ENCODE results near the gene SETX. TPM values are rescaled to one million over a fixed set of nuclear protein-coding genes. Genes with fewer than 3 reads are reported as not detected.

Gene SETX
- total RNA-seq, 1 experiment from 2014 or later, result 44.3 TPM

DNA sequence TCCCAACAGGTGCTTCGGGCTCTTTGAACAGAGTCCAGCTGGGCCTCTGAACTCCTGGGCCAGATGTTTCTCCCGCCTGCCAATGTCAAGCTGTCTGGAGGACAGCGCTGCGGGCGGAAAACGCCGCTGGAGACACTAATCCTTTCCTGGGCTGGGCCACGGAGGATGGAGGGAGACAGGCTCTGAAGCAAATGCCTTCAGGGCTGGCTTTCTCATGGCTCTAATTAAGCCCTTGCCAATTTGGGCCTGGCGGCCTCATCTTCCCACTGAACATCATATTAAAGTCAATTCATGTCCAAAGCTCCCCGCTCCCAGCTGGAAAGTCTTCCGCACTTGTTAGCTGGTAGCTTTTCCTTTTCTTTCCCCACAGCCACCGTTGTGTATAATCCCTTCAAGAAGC is 120.3 kb downstream of the SETX start:
- H3K27me3 Mint-ChIP-seq (ENCODE audit: low read depth), result peaks cover 21% of the 10 kb centered on the region
- Histone ChIP-seq H3K23ac (ENCODE audit: insufficient read length, low read depth, low read length) (no peak overlapping the region), H2BK20ac (ENCODE audit: low read depth, low read length, poor library complexity, severe bottlenecking) (no peak overlapping the region), H3T11ph (ENCODE audit: low read length) (no peak overlapping the region), H3K79me1 (ENCODE audit: insufficient read depth, low read depth, low read length, poor library complexity, severe bottlenecking) (no peaks in the 10 kb centered on the region), H3K4me1 (ENCODE audit: insufficient read depth, low read length) (no peaks in the 10 kb centered on the region), H3K9ac (ENCODE audit: extremely low read depth, insufficient read length, low read length) (no peak overlapping the region), H3K79me2 (ENCODE audit: insufficient read depth, low read length) (no peaks in the 10 kb centered on the region), H2AK5ac (ENCODE audit: insufficient read length, low read length) (no peak overlapping the region), H4K20me1 (ENCODE audit: control insufficient read depth, insufficient read depth, insufficient read length) (no peaks in the 10 kb centered on the region), H2BK15ac (ENCODE audit: low read depth, low read length) (no peak overlapping the region), H3K14ac (ENCODE audit: insufficient read depth, low read length) (no peak overlapping the region), H3K4ac (ENCODE audit: low read depth, low read length) (no peak overlapping the region), H3K27me3 (ENCODE audit: insufficient read depth, low read length) (no peaks in the 10 kb centered on the region), H3K4me2 (ENCODE audit: insufficient read depth, insufficient read length, low read length) (no peak overlapping the region), H2BK5ac (ENCODE audit: insufficient read length, low read length) (no peak overlapping the region), H3K27ac (ENCODE audit: insufficient read length, low read depth, low read length) (no peak overlapping the region), H2AFZ (ENCODE audit: low read length) (no peak overlapping the region), H3K23me2 (ENCODE audit: insufficient read length, low read depth, low read length, poor library complexity, severe bottlenecking) (no peaks in the 10 kb centered on the region), H3K9me3 (ENCODE audit: control insufficient read depth, low read depth, low read length) (no peaks in the 10 kb centered on the region), H4K5ac (ENCODE audit: insufficient read length, low read depth, low read length) (no peak overlapping the region), H4K8ac (replicated peaks; ENCODE audit: insufficient read length, low read depth, low read length) (no peak overlapping the region), H3K18ac (ENCODE audit: insufficient read length, low read depth, low read length) (no peak overlapping the region), H2BK120ac (ENCODE audit: low read depth, low read length, poor library complexity, severe bottlenecking) (no peak overlapping the region), H3K56ac (ENCODE audit: insufficient read length, low read depth, low read length) (no peak overlapping the region), H2BK12ac (ENCODE audit: insufficient read length, low read depth, low read length) (no peak overlapping the region), H4K91ac (ENCODE audit: insufficient read length, low read depth, low read length) (no peak overlapping the region)
- TF ChIP-seq, protein P1, sequence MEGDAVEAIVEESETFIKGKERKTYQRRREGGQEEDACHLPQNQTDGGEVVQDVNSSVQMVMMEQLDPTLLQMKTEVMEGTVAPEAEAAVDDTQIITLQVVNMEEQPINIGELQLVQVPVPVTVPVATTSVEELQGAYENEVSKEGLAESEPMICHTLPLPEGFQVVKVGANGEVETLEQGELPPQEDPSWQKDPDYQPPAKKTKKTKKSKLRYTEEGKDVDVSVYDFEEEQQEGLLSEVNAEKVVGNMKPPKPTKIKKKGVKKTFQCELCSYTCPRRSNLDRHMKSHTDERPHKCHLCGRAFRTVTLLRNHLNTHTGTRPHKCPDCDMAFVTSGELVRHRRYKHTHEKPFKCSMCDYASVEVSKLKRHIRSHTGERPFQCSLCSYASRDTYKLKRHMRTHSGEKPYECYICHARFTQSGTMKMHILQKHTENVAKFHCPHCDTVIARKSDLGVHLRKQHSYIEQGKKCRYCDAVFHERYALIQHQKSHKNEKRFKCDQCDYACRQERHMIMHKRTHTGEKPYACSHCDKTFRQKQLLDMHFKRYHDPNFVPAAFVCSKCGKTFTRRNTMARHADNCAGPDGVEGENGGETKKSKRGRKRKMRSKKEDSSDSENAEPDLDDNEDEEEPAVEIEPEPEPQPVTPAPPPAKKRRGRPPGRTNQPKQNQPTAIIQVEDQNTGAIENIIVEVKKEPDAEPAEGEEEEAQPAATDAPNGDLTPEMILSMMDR (conservative IDR thresholded peaks at IDR 0.05), result no peak
- no CpG with 5 or more reads among the region's 12 CpGs for WGBS (ENCODE audit: extremely low coverage, insufficient read length, low lambda C conversion rate)
- DNase-seq, result peak; percentile 22
- H3K27ac Mint-ChIP-seq, result no peak overlapping the region
- peaks cover 0 to 8% of the 10 kb centered on the region in 2 experiments; a peak in 2 of 4 replicates for H3K4me1 Mint-ChIP-seq
- H3K36me3 Mint-ChIP-seq (ENCODE audit: insufficient read depth in 1 of 3, low read depth in 3 of 3), result no peaks in the 10 kb centered on the region
- H3K9me3 Mint-ChIP-seq, result no peaks in the 10 kb centered on the region
- no peak overlapping the region for H3K4me3 Mint-ChIP-seq
